Activated CD8-positive, alpha-beta memory T cell treated with anti-CD3 and anti-CD28 coated beads for 1 hour (primary cell): Measurements from ENCODE around the gene LAMB3.
"Not testable (repeated sequence)": the region's sequence is repeated elsewhere in the genome, so short reads cannot be mapped to it uniquely, and the experiment has no call there.

Experiments
- DNase-seq, 2 donors: peaks; one replicate each; pipeline ENCODE4 v3.0.0-alpha.2; 2020; ENCODE audit warnings: low read depth in 1 of 2; ENCODE audit errors: extremely low read depth in 1 of 2

Gene LAMB3

GRCh38 chr1:209652121-209652735 is at the start of gene LAMB3:
Gene LAMB3, minus strand, starts transcription at chr1:209652425. Its CDS starts 1,481 bp downstream, at chr1:209650944.
- no peak for DNase-seq

GRCh38 chr1:209700686-209701085 is 48.5 kb upstream of the LAMB3 start:
- DNase-seq = not testable (repeated sequence)

- DNase-seq = no peak
Measured at GRCh38 chr1:209697126-209697525, 44.9 kb upstream of the LAMB3 start.

GRCh38 chr1:209696673-209697072 is 44.4 kb upstream of the LAMB3 start:
- no peak for DNase-seq

- DNase-seq = peak; percentile 17 to 52
Measured at GRCh38 chr1:209692745-209693504, 40.7 kb upstream of the LAMB3 start.

- no peak for DNase-seq
Measured at GRCh38 chr1:209692296-209692695, 40.1 kb upstream of the LAMB3 start.

GRCh38 chr1:209691237-209691636 is 39.0 kb upstream of the LAMB3 start:
- no peak for DNase-seq

GRCh38 chr1:209689477-209689876 is 37.3 kb upstream of the LAMB3 start:
- no peak for DNase-seq

- DNase-seq = no peak
Measured at GRCh38 chr1:209688746-209689234, 36.6 kb upstream of the LAMB3 start.

GRCh38 chr1:209686322-209686721 is 34.1 kb upstream of the LAMB3 start:
- no peak for DNase-seq

- DNase-seq = no peak
Measured at GRCh38 chr1:209685821-209686220, 33.6 kb upstream of the LAMB3 start.

- DNase-seq = no peak
Measured at GRCh38 chr1:209678981-209679539, 26.8 kb upstream of the LAMB3 start.

GRCh38 chr1:209675565-209676154 is 23.4 kb upstream of the LAMB3 start:
- DNase-seq = no peak

- no peak for DNase-seq
Measured at GRCh38 chr1:209674957-209675564, 22.8 kb upstream of the LAMB3 start, which contains the start of gene G0S2. Gene G0S2, plus strand, starts transcription at chr1:209675412. Its CDS starts 273 bp downstream, at chr1:209675685.

GRCh38 chr1:209673631-209674417 is 21.6 kb upstream of the LAMB3 start:
- no peak for DNase-seq

- no peak for DNase-seq
Measured at GRCh38 chr1:209672705-209673630, 20.7 kb upstream of the LAMB3 start.

GRCh38 chr1:209670441-209671082 is 18.3 kb upstream of the LAMB3 start:
- DNase-seq = no peak

GRCh38 chr1:209667708-209668107 is 15.5 kb upstream of the LAMB3 start:
- no peak for DNase-seq

- DNase-seq = no peak
Measured at GRCh38 chr1:209667103-209667502, 14.9 kb upstream of the LAMB3 start.
